Thyroid gland (tissue), 4 donors: ENCODE measurements around the gene ADAM30.

Experiments
- CTCF ChIP-seq, 6 experiments: fragments of 200-600 bp in 3 of 6; fragments of 450-650 bp in 3 of 6; sonication (generic) in 3 of 6; IDR thresholded peaks; one replicate each; pipeline ENCODE4 v1.5.1; 2016 to 2019; ENCODE audit warnings: antibody characterized with exemption in 6 of 6, mild to moderate bottlenecking in 2 of 6, inconsistent platforms in 1 of 6, moderate library complexity in 1 of 6
- POLR2A ChIP-seq, 2 donors: fragments of 450-650 bp; IDR thresholded peaks; one replicate each; pipeline ENCODE4 v1.6.1; 2017; ENCODE audit warnings: antibody characterized with exemption in 2 of 2, mild to moderate bottlenecking in 2 of 2, moderate library complexity in 1 of 2

- TF ChIP-seq CTCF (IDR thresholded peaks at IDR 0.05) (no peak), POLR2A (IDR thresholded peaks at IDR 0.05) (no peak)
Observed at GRCh38 chr1:119891386-119891785, 4.9 kb downstream of the ADAM30 start.
